Stimulated activated naive CD8-positive, alpha-beta T cell treated with anti-CD3 and anti-CD28 coated beads, Interleukin-15, Interleukin-2, amounts not matched to agents 100 ng/mL and 50 ng/mL, for 24 hours (primary cell): Measurements from ENCODE around the gene CDC6.

Experiments used
- H3K27ac Mint-ChIP-seq: one replicate; pipeline ENCODE4 v1.8.0; 2021; ENCODE audit warnings: mild to moderate bottlenecking, mixed read lengths
- H3K27me3 Mint-ChIP-seq: one replicate; pipeline ENCODE4 v1.8.0; 2021; ENCODE audit warnings: mixed read lengths
- H3K36me3 Mint-ChIP-seq: one replicate; pipeline ENCODE4 v1.8.0; 2021; ENCODE audit warnings: low read depth, mixed read lengths
- H3K4me1 Mint-ChIP-seq: one replicate; pipeline ENCODE4 v1.8.0; 2021; ENCODE audit warnings: low read depth, mixed read lengths
- H3K4me3 Mint-ChIP-seq: one replicate; pipeline ENCODE4 v1.8.0; 2021; ENCODE audit warnings: mild to moderate bottlenecking, mixed read lengths
- H3K9me3 Mint-ChIP-seq: one replicate; pipeline ENCODE4 v1.8.0; 2021; ENCODE audit warnings: mixed read lengths

CDC6 gene

GRCh38 chr17:40320756-40321523 is 33.3 kb downstream of the CDC6 start:
- H3K36me3 Mint-ChIP-seq = peaks cover 6% of the 10 kb centered on the region
- H3K4me1 Mint-ChIP-seq = peaks cover 91% of the 10 kb centered on the region
- H3K27me3 Mint-ChIP-seq = peaks cover 3% of the 10 kb centered on the region
- H3K9me3 Mint-ChIP-seq = no peaks in the 10 kb centered on the region
- peak overlapping the region; percentile 87 for H3K4me3 Mint-ChIP-seq
- peak overlapping the region; percentile 100 for H3K27ac Mint-ChIP-seq

- peaks cover 91% of the 10 kb centered on the region for H3K4me1 Mint-ChIP-seq
- H3K4me3 Mint-ChIP-seq = peak overlapping the region; percentile 87
- H3K36me3 Mint-ChIP-seq = peaks cover 6% of the 10 kb centered on the region
- H3K27me3 Mint-ChIP-seq = peaks cover 3% of the 10 kb centered on the region
- H3K9me3 Mint-ChIP-seq = no peaks in the 10 kb centered on the region
- H3K27ac Mint-ChIP-seq = peak overlapping the region; percentile 100
Measured at GRCh38 chr17:40321524-40321929, 33.8 kb downstream of the CDC6 start.

- Mint-ChIP-seq H3K9me3 (no peaks in the 10 kb centered on the region), H3K4me1 (peaks cover 93% of the 10 kb centered on the region), H3K27ac (peak overlapping the region; percentile 100), H3K4me3 (peak overlapping the region; percentile 87), H3K27me3 (peaks cover 3% of the 10 kb centered on the region), H3K36me3 (peaks cover 6% of the 10 kb centered on the region)
Measured at GRCh38 chr17:40321961-40322357, 34.3 kb downstream of the CDC6 start.

GRCh38 chr17:40322358-40323315 is 35.0 kb downstream of the CDC6 start:
- H3K27ac Mint-ChIP-seq = peak overlapping the region; percentile 100
- peaks cover 6% of the 10 kb centered on the region for H3K36me3 Mint-ChIP-seq
- H3K4me3 Mint-ChIP-seq = peak overlapping the region; percentile 87
- H3K4me1 Mint-ChIP-seq = peaks cover 93% of the 10 kb centered on the region
- H3K9me3 Mint-ChIP-seq = no peaks in the 10 kb centered on the region
- peaks cover 3% of the 10 kb centered on the region for H3K27me3 Mint-ChIP-seq

- Mint-ChIP-seq H3K4me1 (peaks cover 97% of the 10 kb centered on the region), H3K36me3 (peaks cover 3% of the 10 kb centered on the region), H3K27ac (peak overlapping the region; percentile 100), H3K9me3 (no peaks in the 10 kb centered on the region), H3K4me3 (peak overlapping the region; percentile 87), H3K27me3 (peaks cover 3% of the 10 kb centered on the region)
Measured at GRCh38 chr17:40323391-40324381, 36.0 kb downstream of the CDC6 start.

- H3K4me1 Mint-ChIP-seq = peaks cover 98% of the 10 kb centered on the region
- peaks cover 3% of the 10 kb centered on the region for H3K27me3 Mint-ChIP-seq
- H3K4me3 Mint-ChIP-seq = peak overlapping the region; percentile 75
- no peaks in the 10 kb centered on the region for H3K9me3 Mint-ChIP-seq
- peak overlapping the region; percentile 100 for H3K27ac Mint-ChIP-seq
- H3K36me3 Mint-ChIP-seq = peaks cover 5% of the 10 kb centered on the region
Measured at GRCh38 chr17:40325156-40326013, 37.7 kb downstream of the CDC6 start.

- Mint-ChIP-seq H3K27ac (peak overlapping the region; percentile 89), H3K27me3 (peaks cover 3% of the 10 kb centered on the region), H3K4me1 (peaks cover 98% of the 10 kb centered on the region), H3K4me3 (peak overlapping the region; percentile 75), H3K36me3 (peaks cover 7% of the 10 kb centered on the region), H3K9me3 (no peaks in the 10 kb centered on the region)
Measured at GRCh38 chr17:40326014-40326831, 38.5 kb downstream of the CDC6 start.

GRCh38 chr17:40326832-40327199 is 39.1 kb downstream of the CDC6 start:
- Mint-ChIP-seq H3K4me1 (peaks cover 98% of the 10 kb centered on the region), H3K27ac (peak overlapping the region; percentile 89), H3K36me3 (peaks cover 13% of the 10 kb centered on the region), H3K4me3 (peak overlapping the region; percentile 75), H3K27me3 (peaks cover 3% of the 10 kb centered on the region), H3K9me3 (no peaks in the 10 kb centered on the region)

GRCh38 chr17:40327244-40327729 is 39.6 kb downstream of the CDC6 start:
- Mint-ChIP-seq H3K4me1 (peaks cover 97% of the 10 kb centered on the region), H3K27ac (no peak overlapping the region), H3K4me3 (no peak overlapping the region), H3K27me3 (peaks cover 3% of the 10 kb centered on the region), H3K9me3 (no peaks in the 10 kb centered on the region), H3K36me3 (peaks cover 14% of the 10 kb centered on the region)

- Mint-ChIP-seq H3K36me3 (peaks cover 19% of the 10 kb centered on the region), H3K9me3 (no peaks in the 10 kb centered on the region), H3K4me1 (peaks cover 97% of the 10 kb centered on the region), H3K27me3 (peaks cover 1% of the 10 kb centered on the region), H3K4me3 (no peak overlapping the region), H3K27ac (no peak overlapping the region)
Measured at GRCh38 chr17:40327735-40328385, 40.2 kb downstream of the CDC6 start.

- H3K9me3 Mint-ChIP-seq = no peaks in the 10 kb centered on the region
- H3K4me3 Mint-ChIP-seq = no peak overlapping the region
- H3K36me3 Mint-ChIP-seq = peaks cover 24% of the 10 kb centered on the region
- peaks cover 97% of the 10 kb centered on the region for H3K4me1 Mint-ChIP-seq
- no peaks in the 10 kb centered on the region for H3K27me3 Mint-ChIP-seq
- H3K27ac Mint-ChIP-seq = no peak overlapping the region
Measured at GRCh38 chr17:40328386-40328766, 40.7 kb downstream of the CDC6 start.
